Hepatocyte (in vitro differentiated cells): Measurements from ENCODE around the gene DMRT1. TPM values are rescaled to one million over a fixed set of nuclear protein-coding genes. Genes with fewer than 3 reads are reported as not detected.

Experiments used
- DNase-seq: peaks from one replicate; pipeline ENCODE4 v3.0.0-alpha.2; 2016; ENCODE audit warnings: low spot score
- H2AFZ ChIP-seq: fragments of 200-600 bp; sonication (generic); 2 replicates; pipeline ENCODE4 v1.6.0; 2016; ENCODE audit warnings: antibody characterized with exemption, mild to moderate bottlenecking
- H3K27ac ChIP-seq: fragments of 200-600 bp; sonication (generic); 2 replicates; pipeline ENCODE4 v1.5.1; 2016; ENCODE audit warnings: mild to moderate bottlenecking
- H3K27me3 ChIP-seq: fragments of 200-600 bp; sonication (generic); 2 replicates; pipeline ENCODE4 v1.6.1; 2016
- H3K36me3 ChIP-seq: fragments of 200-600 bp; sonication (generic); replicated peaks from 2 replicates; pipeline ENCODE4 v1.5.1; 2016; ENCODE audit warnings: low read depth; ENCODE audit not compliant: insufficient read depth
- H3K4me1 ChIP-seq: fragments of 200-600 bp; sonication (generic); 2 replicates; pipeline ENCODE4 v1.5.1; 2016; ENCODE audit warnings: mild to moderate bottlenecking, moderate library complexity; ENCODE audit not compliant: insufficient read depth
- H3K4me2 ChIP-seq: fragments of 200-600 bp; sonication (generic); 2 replicates; pipeline ENCODE4 v1.6.0; 2016
- H3K4me3 ChIP-seq: fragments of 200-600 bp; sonication (generic); 2 replicates; pipeline ENCODE4 v1.5.1; 2016; ENCODE audit warnings: mild to moderate bottlenecking
- H3K79me2 ChIP-seq: fragments of 200-600 bp; sonication (generic); 2 replicates; pipeline ENCODE4 v1.6.0; 2017; ENCODE audit warnings: mild to moderate bottlenecking
- H3K9me2 ChIP-seq: fragments of 200-600 bp; sonication (generic); replicated peaks from 2 replicates; pipeline ENCODE4 v1.6.0; 2017; ENCODE audit warnings: mild to moderate bottlenecking; ENCODE audit not compliant: insufficient read depth
- H3K9me3 ChIP-seq: fragments of 200-600 bp; sonication (generic); 2 replicates; pipeline ENCODE4 v1.5.1; 2016; ENCODE audit warnings: low read depth, mild to moderate bottlenecking
- H4K20me1 ChIP-seq: fragments of 200-600 bp; sonication (generic); 2 replicates; pipeline ENCODE4 v1.6.0; 2016; ENCODE audit warnings: mild to moderate bottlenecking; ENCODE audit not compliant: insufficient read depth, poor library complexity, severe bottlenecking
- CTCF ChIP-seq: fragments of 200-600 bp; sonication (generic); IDR thresholded peaks from 2 replicates; pipeline ENCODE4 v1.5.1; 2016; ENCODE audit warnings: antibody characterized with exemption, mild to moderate bottlenecking; ENCODE audit not compliant: poor library complexity
- EZH2 ChIP-seq: fragments of 200-600 bp; sonication (generic); IDR thresholded peaks from 2 replicates; pipeline ENCODE4 v1.6.1; 2016; ENCODE audit warnings: antibody characterized with exemption, mild to moderate bottlenecking, borderline replicate concordance
- EZH2phosphoT487 ChIP-seq: fragments of 200-600 bp; sonication (generic); IDR thresholded peaks from one replicate; pipeline ENCODE4 v1.6.1; 2018; ENCODE audit warnings: antibody characterized with exemption, mild to moderate bottlenecking, low read depth, moderate library complexity; ENCODE audit not compliant: unreplicated experiment, severe bottlenecking
- WGBS: methylation state at CpG from one replicate; pipeline ENCODE4 v1.1.6; 2016; ENCODE audit warnings: low lambda C conversion rate; ENCODE audit errors: missing lambda C conversion rate; 5-methylcytosine and 5-hydroxymethylcytosine counted together
- polyA plus RNA-seq: library from polyadenylated mRNA; unstranded; fragments of >200 nt; fragmentation: Nextera tagmentation; extraction: Ambion mirVana; gene quantifications from 2 replicates; pipeline ENCODE4 v1.2.1, GENCODE V29; 2016
- small RNA-seq: library from RNA; depleted of rRNA; stranded (forward); fragments of <200 nt; gene quantifications from one replicate; pipeline ENCODE3, GENCODE V24; 2014
- total RNA-seq: library from RNA; depleted of rRNA; stranded (reverse); fragments of >200 nt; gene quantifications from 2 replicates; pipeline ENCODE4 v1.2.3, GENCODE V29; 2014

DMRT1 gene
- total and polyA plus RNA-seq, 2 experiments from 2014 or later, result not detected

- peaks cover 11% of the 10 kb centered on the region for H3K27me3 ChIP-seq
- no peaks in the 10 kb centered on the region for H3K4me1 ChIP-seq
- no peak overlapping the region for H3K4me3 ChIP-seq
- no peaks in the 10 kb centered on the region for H3K9me2 ChIP-seq
- TF ChIP-seq CTCF (no peak), EZH2phosphoT487 (no peak), EZH2 (no peak)
- H3K4me2 ChIP-seq, result no peak overlapping the region
- H3K9me3 ChIP-seq, result no peaks in the 10 kb centered on the region
- no peak overlapping the region for H3K27ac ChIP-seq
- no peak overlapping the region for H2AFZ ChIP-seq
- H3K79me2 ChIP-seq, result no peaks in the 10 kb centered on the region
- 66% methylated on average over 10 of the region's 10 CpGs for WGBS
- H4K20me1 ChIP-seq, result no peaks in the 10 kb centered on the region
- no peak for DNase-seq
- H3K36me3 ChIP-seq, result no peaks in the 10 kb centered on the region
Observed at GRCh38 chr9:1018121-1018520, 176.6 kb downstream of the DMRT1 start.

Small RNA genes lying within 50 kb of the gene (small RNA-seq; reads per million reads assigned to genes)
- gene RNU6-1073P, result not detected

Other genes starting within 250 kb of the DMRT1 start
- not detected in 2 replicates for gene DMRT3, start 135.0 kb downstream of the DMRT1 start, total RNA-seq
- gene DMRT3, start 135.0 kb downstream of the DMRT1 start, polyA plus RNA-seq, result 0.28 TPM in 1 of 2 replicates, not detected in the other
- not detected in 2 replicates for gene DMRT2, start 208.7 kb downstream of the DMRT1 start, total RNA-seq
- gene DMRT2, start 208.7 kb downstream of the DMRT1 start, polyA plus RNA-seq, result not detected in 2 replicates